ENCODE measurements around the gene TEAD4.

Gene TEAD4

GRCh38 chr12:2955888-2956287 lies 3.3 kb upstream of the TEAD4 start:
- no peaks in the 10 kb centered on the region for H3K36me3 Mint-ChIP-seq (ENCODE audit: low read depth)
- no peak overlapping the region for H3K4me3 Mint-ChIP-seq
- DNase-seq, result no peak
- no peak overlapping the region for H3K27ac Mint-ChIP-seq
- no peaks in the 10 kb centered on the region for H3K9me3 Mint-ChIP-seq
- no peak for TF ChIP-seq CTCF (IDR thresholded peaks at IDR 0.05)
- peaks cover 23% of the 10 kb centered on the region for H3K27me3 Mint-ChIP-seq (ENCODE audit: low read depth, poor library complexity)
- peaks cover 25% of the 10 kb centered on the region for H3K4me1 Mint-ChIP-seq

- Mint-ChIP-seq H3K27ac (no peak overlapping the region), H3K4me3 (peak overlapping the region; percentile 91), H3K9me3 (no peaks in the 10 kb centered on the region), H3K27me3 (ENCODE audit: low read depth, poor library complexity) (peaks cover 19% of the 10 kb centered on the region), H3K4me1 (peaks cover 39% of the 10 kb centered on the region), H3K36me3 (ENCODE audit: low read depth) (no peaks in the 10 kb centered on the region)
- no peak for DNase-seq
- TF ChIP-seq CTCF (IDR thresholded peaks at IDR 0.05), result no peak
Measured at GRCh38 chr12:2957816-2958431, 1.3 kb upstream of the TEAD4 start.

GRCh38 chr12:2958432-2959191 lies 585 bp upstream of the TEAD4 start:
- Mint-ChIP-seq H3K9me3 (no peaks in the 10 kb centered on the region), H3K4me3 (peak overlapping the region; percentile 91), H3K27me3 (ENCODE audit: low read depth, poor library complexity) (peaks cover 17% of the 10 kb centered on the region), H3K27ac (no peak overlapping the region), H3K36me3 (ENCODE audit: low read depth) (no peaks in the 10 kb centered on the region), H3K4me1 (peaks cover 46% of the 10 kb centered on the region)
- DNase-seq, result no peak
- TF ChIP-seq CTCF (IDR thresholded peaks at IDR 0.05), result no peak

DNA sequence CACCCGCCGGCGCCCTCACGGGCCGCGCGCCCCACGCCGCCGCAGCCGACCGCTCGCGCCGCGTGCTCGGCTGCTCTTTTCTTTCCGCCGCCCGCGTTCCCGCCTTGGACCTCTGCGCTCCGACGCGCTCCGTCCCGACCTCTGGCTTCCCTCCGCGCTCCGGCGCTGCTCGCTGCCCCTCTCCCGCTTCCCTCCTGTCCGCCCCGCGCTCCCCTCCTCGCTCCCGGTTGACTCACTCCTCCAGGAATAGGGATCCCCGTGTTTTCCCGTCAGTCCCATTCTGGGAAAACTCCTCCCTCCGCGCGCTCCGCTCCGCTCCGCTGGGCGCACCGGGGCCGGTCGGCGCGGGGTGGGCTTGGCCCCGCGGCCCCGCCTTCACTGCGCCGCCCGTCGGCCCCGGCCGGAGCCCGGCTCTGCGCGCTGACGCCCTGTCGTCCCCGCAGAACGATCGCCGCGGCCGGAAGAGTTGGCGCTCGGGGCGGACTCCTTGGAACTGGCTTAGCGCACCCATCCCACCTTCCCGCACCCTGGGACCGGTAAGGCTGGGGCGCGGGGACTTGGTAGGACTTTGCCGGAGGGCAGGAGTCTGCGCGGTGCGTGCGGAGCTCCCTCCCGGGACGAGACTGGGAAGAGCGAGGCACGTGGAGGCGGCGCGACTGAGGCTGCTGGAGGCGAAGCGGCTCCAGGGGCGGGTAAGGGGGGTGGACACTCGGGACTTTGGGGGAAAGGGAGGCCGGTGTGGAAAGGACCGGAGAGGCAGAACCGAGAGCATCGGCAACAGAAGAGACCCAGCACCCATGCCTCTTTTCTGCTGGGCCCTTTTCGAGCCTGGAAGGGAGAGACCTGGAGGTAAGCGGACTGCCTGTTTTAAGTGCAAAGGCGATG lies 550 bp downstream of the TEAD4 start:
- no peak for TF ChIP-seq CTCF (IDR thresholded peaks at IDR 0.05)
- H3K27me3 Mint-ChIP-seq (ENCODE audit: low read depth, poor library complexity), result peaks cover 17% of the 10 kb centered on the region
- H3K4me1 Mint-ChIP-seq, result peaks cover 54% of the 10 kb centered on the region
- H3K27ac Mint-ChIP-seq, result no peak overlapping the region
- no peaks in the 10 kb centered on the region for H3K36me3 Mint-ChIP-seq (ENCODE audit: low read depth)
- H3K9me3 Mint-ChIP-seq, result no peaks in the 10 kb centered on the region
- peak overlapping the region; percentile 82 for H3K4me3 Mint-ChIP-seq
- DNase-seq, result peak; percentile 71

DNA sequence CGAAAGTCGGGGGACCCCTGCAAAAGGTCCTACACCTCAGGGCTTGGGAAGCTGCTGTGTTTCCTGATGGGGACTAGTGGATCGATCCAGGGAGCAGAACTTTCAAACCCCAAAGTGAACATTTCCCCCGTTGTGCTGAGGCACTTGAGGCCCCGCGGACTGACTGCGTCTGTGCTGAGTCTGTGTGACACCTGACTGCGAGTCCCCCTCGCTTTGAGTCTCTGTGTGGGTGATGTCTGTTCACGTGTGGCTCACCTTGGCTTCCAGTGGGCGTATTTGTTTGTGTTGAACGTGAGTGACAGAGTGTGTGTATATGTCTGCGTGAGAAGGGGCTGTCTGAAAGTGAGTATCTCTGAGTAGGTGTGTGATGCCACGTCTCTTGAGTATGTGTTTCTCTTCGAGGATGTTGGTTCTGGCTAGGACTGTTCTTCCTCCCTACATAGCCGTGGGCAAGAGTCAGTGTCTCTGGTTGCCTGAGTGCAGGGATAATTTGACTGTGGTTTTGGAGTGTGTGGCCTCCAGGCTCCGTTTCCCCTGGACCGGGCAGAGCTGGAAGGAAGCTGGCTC lies 1.3 kb downstream of the TEAD4 start:
- no peak for TF ChIP-seq CTCF (IDR thresholded peaks at IDR 0.05)
- peaks cover 17% of the 10 kb centered on the region for H3K27me3 Mint-ChIP-seq (ENCODE audit: low read depth, poor library complexity)

More for the DNA sequence above, 1.3 kb downstream of the TEAD4 start:
- H3K36me3 Mint-ChIP-seq (ENCODE audit: low read depth), result no peaks in the 10 kb centered on the region
- DNase-seq, result peak; percentile 23
- H3K4me1 Mint-ChIP-seq, result peaks cover 54% of the 10 kb centered on the region
- H3K27ac Mint-ChIP-seq, result peak overlapping the region; percentile 23
- no peaks in the 10 kb centered on the region for H3K9me3 Mint-ChIP-seq
- peak overlapping the region; percentile 82 for H3K4me3 Mint-ChIP-seq

All from nephron progenitor cell (in vitro differentiated cells).